Mesendoderm (in vitro differentiated cells): ENCODE results near the gene OTOGL.

Experiments used
- DNase-seq: peaks from one replicate; pipeline ENCODE4 v3.0.0; 2013
- H2AK5ac ChIP-seq: 2 replicates; pipeline ENCODE4 v1.6.1; 2013; ENCODE audit warnings: low read length, inconsistent platforms
- H2BK120ac ChIP-seq: 2 replicates; pipeline ENCODE4 v1.6.1; 2013; ENCODE audit warnings: low read depth, mild to moderate bottlenecking, low read length, moderate library complexity, mixed read lengths
- H2BK15ac ChIP-seq: replicated peaks from 2 replicates; pipeline ENCODE4 v1.6.1; 2013; ENCODE audit warnings: low read depth, mild to moderate bottlenecking, moderate library complexity
- H2BK5ac ChIP-seq: 2 replicates; pipeline ENCODE4 v1.6.1; 2013; ENCODE audit warnings: low read length, inconsistent platforms
- H3K18ac ChIP-seq: 2 replicates; pipeline ENCODE4 v1.6.1; 2013; ENCODE audit warnings: mild to moderate bottlenecking, low read length, mixed read lengths
- H3K23ac ChIP-seq: one replicate; pipeline ENCODE4 v1.6.1; 2013; ENCODE audit warnings: low read length
- H3K27ac ChIP-seq: 2 replicates; pipeline ENCODE4 v1.5.1; 2013; ENCODE audit warnings: low read depth, mild to moderate bottlenecking, inconsistent platforms, low read length, moderate library complexity
- H3K27me3 ChIP-seq: 2 replicates; pipeline ENCODE4 v1.6.1; 2013; ENCODE audit warnings: low read length, control low read depth, mild to moderate bottlenecking, inconsistent platforms; ENCODE audit not compliant: insufficient read depth, poor library complexity
- H3K36me3 ChIP-seq: 2 replicates; pipeline ENCODE4 v1.6.1; 2013; ENCODE audit warnings: low read length, inconsistent platforms; ENCODE audit not compliant: control insufficient read depth, insufficient read depth
- H3K4ac ChIP-seq: one replicate; pipeline ENCODE4 v1.6.1; 2013; ENCODE audit warnings: low read depth, mild to moderate bottlenecking, low read length, moderate library complexity
- H3K4me1 ChIP-seq: 2 replicates; pipeline ENCODE4 v1.6.1; 2013; ENCODE audit warnings: low read depth, low read length, inconsistent platforms; ENCODE audit not compliant: control insufficient read depth
- H3K4me2 ChIP-seq: 2 replicates; pipeline ENCODE4 v1.6.1; 2013; ENCODE audit warnings: low read length
- H3K4me3 ChIP-seq: 2 replicates; pipeline ENCODE4 v1.5.1; 2013; ENCODE audit warnings: mild to moderate bottlenecking, low read length
- H3K56ac ChIP-seq: one replicate; pipeline ENCODE4 v1.6.1; 2013; ENCODE audit warnings: low read length
- H3K79me1 ChIP-seq: 2 replicates; pipeline ENCODE4 v1.6.1; 2013; ENCODE audit warnings: low read length, inconsistent platforms
- H3K79me2 ChIP-seq: 2 replicates; pipeline ENCODE4 v1.6.1; 2013; ENCODE audit warnings: mild to moderate bottlenecking, low read length; ENCODE audit not compliant: control insufficient read depth, insufficient read depth
- H3K9ac ChIP-seq: 2 replicates; pipeline ENCODE4 v1.6.1; 2013; ENCODE audit warnings: low read length, inconsistent platforms
- H4K5ac ChIP-seq: one replicate; pipeline ENCODE4 v1.6.1; 2013; ENCODE audit warnings: low read length
- H4K8ac ChIP-seq: one replicate; pipeline ENCODE4 v1.6.1; 2013; ENCODE audit warnings: low read depth, mild to moderate bottlenecking, control low read depth, low read length, moderate library complexity
- WGBS: extraction: QIAGEN DNeasy Blood & Tissue Kit; methylation state at CpG from one replicate; pipeline ENCODE4 v1.1.7; 2013; ENCODE audit warnings: low lambda C conversion rate, missing lambda C conversion rate; ENCODE audit not compliant: insufficient coverage; ENCODE audit errors: extremely low coverage; 5-methylcytosine and 5-hydroxymethylcytosine counted together

Gene OTOGL

GRCh38 chr12:80086025-80086424 lies 13.3 kb upstream of the OTOGL start:
- H3K4ac ChIP-seq: no peak overlapping the region

DNA sequence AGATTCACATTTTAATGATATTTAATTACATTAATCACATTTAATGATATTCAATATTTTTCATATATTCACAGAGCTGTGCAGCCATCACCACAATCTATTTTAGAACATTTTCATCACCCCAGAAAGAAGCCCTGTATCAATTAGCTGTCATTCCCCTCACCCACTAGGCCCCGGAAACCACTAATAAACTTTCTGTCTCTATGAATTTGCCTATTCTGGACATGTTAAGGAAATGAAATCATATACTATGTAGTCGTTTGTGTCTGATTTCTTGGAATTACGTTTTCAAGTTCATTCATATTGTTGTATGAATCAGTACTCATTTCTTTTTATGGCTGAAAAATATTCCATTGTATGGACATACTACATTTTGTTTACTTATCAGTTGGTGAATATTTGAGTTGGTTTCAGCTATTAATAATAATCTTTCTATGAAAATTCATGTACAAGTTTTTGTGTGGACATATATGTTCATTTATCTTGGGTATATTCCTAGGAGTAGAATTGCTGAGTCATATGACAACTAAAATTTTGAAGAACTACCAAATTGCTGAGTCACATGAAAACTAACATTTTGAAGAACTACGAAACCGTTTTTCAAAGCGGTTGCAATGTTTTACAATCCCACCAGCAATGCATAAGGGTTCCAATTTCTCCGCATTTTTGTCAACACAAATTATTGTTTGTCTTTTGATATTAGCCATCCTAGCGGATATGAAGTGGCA lies 11.7 kb upstream of the OTOGL start:
- no peaks in the 10 kb centered on the region for H3K4me1 ChIP-seq
- H3K4me3 ChIP-seq: no peak overlapping the region
- H3K4me2 ChIP-seq: no peak overlapping the region
- no peak overlapping the region for H2BK15ac ChIP-seq
- H3K9ac ChIP-seq: no peak overlapping the region
- no peak overlapping the region for H4K5ac ChIP-seq
- H3K36me3 ChIP-seq: no peaks in the 10 kb centered on the region
- no peaks in the 10 kb centered on the region for H3K79me2 ChIP-seq
- no peak overlapping the region for H3K56ac ChIP-seq
- H2BK5ac ChIP-seq: no peak overlapping the region
- H3K23ac ChIP-seq: no peak overlapping the region
- H2BK120ac ChIP-seq: no peak overlapping the region
- H2AK5ac ChIP-seq: no peak overlapping the region
- no peak overlapping the region for H3K18ac ChIP-seq
- no peak overlapping the region for H3K27ac ChIP-seq
- no peaks in the 10 kb centered on the region for H3K27me3 ChIP-seq
- no peak overlapping the region for H3K4ac ChIP-seq
- no CpG with 5 or more reads among the region's 8 CpGs for WGBS
- DNase-seq: no peak
- H3K79me1 ChIP-seq: no peaks in the 10 kb centered on the region
- H4K8ac ChIP-seq: no peak overlapping the region

More at GRCh38 chr12:80086025-80086424, 13.3 kb upstream of the OTOGL start:
- no peak overlapping the region for H3K27ac ChIP-seq
- no peaks in the 10 kb centered on the region for H3K27me3 ChIP-seq
- no peak overlapping the region for H3K4me3 ChIP-seq
- H3K4me1 ChIP-seq: no peaks in the 10 kb centered on the region
- H3K79me1 ChIP-seq: no peaks in the 10 kb centered on the region
- H3K23ac ChIP-seq: no peak overlapping the region
- H2BK5ac ChIP-seq: no peak overlapping the region
- H3K56ac ChIP-seq: no peak overlapping the region
- no peak overlapping the region for H3K18ac ChIP-seq
- no peak overlapping the region for H3K9ac ChIP-seq
- no peak overlapping the region for H2BK15ac ChIP-seq
- H3K79me2 ChIP-seq: no peaks in the 10 kb centered on the region
- H2AK5ac ChIP-seq: no peak overlapping the region
- no peak overlapping the region for H4K8ac ChIP-seq
- peak; percentile 11 for DNase-seq
- no peak overlapping the region for H4K5ac ChIP-seq
- no peaks in the 10 kb centered on the region for H3K36me3 ChIP-seq
- WGBS: no CpG with 5 or more reads among the region's 3 CpGs
- no peak overlapping the region for H2BK120ac ChIP-seq
- H3K4me2 ChIP-seq: no peak overlapping the region

GRCh38 chr12:80100591-80100990 lies 1.3 kb downstream of the OTOGL start:
- Histone ChIP-seq H3K23ac (no peak overlapping the region), H3K56ac (no peak overlapping the region), H3K4me2 (no peak overlapping the region), H3K4me1 (no peaks in the 10 kb centered on the region), H2BK120ac (no peak overlapping the region), H4K5ac (no peak overlapping the region), H3K36me3 (no peaks in the 10 kb centered on the region), H2BK5ac (no peak overlapping the region), H3K27me3 (no peaks in the 10 kb centered on the region), H2BK15ac (no peak overlapping the region), H3K27ac (no peak overlapping the region), H3K4me3 (no peak overlapping the region), H3K4ac (no peak overlapping the region), H4K8ac (no peak overlapping the region), H3K79me2 (no peaks in the 10 kb centered on the region), H2AK5ac (no peak overlapping the region), H3K9ac (no peak overlapping the region), H3K79me1 (no peaks in the 10 kb centered on the region), H3K18ac (no peak overlapping the region)
- WGBS: no CpG with 5 or more reads among the region's 1 CpG
- no peak for DNase-seq

DNA sequence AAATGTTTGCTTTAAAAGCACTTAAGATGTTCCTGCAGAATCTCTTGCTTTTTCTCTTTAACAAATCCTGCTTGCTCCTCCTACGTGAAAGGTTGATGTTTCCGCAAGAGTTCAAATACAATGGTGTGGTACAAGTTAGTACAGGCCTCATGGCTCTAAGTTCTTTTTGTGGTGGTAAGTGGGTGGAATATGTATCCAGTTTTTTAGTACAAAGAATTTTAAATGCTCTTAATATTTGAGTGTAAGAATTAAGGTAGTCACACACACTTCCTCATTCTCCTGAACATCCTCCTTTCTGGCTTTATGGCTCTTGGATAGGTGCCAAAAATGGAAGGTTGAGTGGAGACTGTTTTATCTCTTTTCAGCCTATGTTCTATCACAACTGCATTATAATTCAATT lies 1.8 kb downstream of the OTOGL start:
- no peaks in the 10 kb centered on the region for H3K4me1 ChIP-seq
- H3K4me2 ChIP-seq: no peak overlapping the region
- no peak overlapping the region for H2BK120ac ChIP-seq
- H3K27ac ChIP-seq: no peak overlapping the region
- no peak overlapping the region for H3K23ac ChIP-seq
- no peak overlapping the region for H2BK15ac ChIP-seq
- no peaks in the 10 kb centered on the region for H3K36me3 ChIP-seq
- no CpG with 5 or more reads among the region's 2 CpGs for WGBS
- DNase-seq: no peak
- no peak overlapping the region for H3K4me3 ChIP-seq
- H3K9ac ChIP-seq: no peak overlapping the region
- H4K5ac ChIP-seq: no peak overlapping the region
- H3K79me1 ChIP-seq: no peaks in the 10 kb centered on the region
- H4K8ac ChIP-seq: no peak overlapping the region
- H2AK5ac ChIP-seq: no peak overlapping the region
- H3K79me2 ChIP-seq: no peaks in the 10 kb centered on the region
- no peak overlapping the region for H2BK5ac ChIP-seq
- no peak overlapping the region for H3K4ac ChIP-seq
- H3K56ac ChIP-seq: no peak overlapping the region
- no peaks in the 10 kb centered on the region for H3K27me3 ChIP-seq
- H3K18ac ChIP-seq: no peak overlapping the region

DNA sequence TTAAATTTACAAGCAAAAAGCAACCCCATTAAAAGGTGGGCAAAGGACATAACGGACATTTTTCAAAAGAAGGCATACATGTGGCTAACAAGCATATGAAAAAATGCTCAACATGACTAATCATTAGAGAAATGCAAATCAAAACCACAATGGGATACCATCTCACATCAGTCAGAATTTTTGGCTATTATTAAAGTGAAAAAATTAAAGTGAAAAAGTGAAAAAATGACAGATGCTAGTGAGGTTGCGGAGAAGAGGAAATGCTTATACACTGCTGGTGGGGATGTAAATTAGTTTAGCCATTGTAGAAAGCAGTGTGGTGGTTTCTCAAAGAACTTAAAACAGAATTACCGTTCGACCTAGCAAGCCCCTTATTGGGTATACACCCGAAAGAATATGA lies 7.9 kb downstream of the OTOGL start:
- H3K9ac ChIP-seq: no peak overlapping the region
- H2BK15ac ChIP-seq: no peak overlapping the region
- H3K4me1 ChIP-seq: no peaks in the 10 kb centered on the region
- no peak overlapping the region for H3K4me3 ChIP-seq
- no peaks in the 10 kb centered on the region for H3K79me1 ChIP-seq
- no peaks in the 10 kb centered on the region for H3K79me2 ChIP-seq
- H3K18ac ChIP-seq: no peak overlapping the region
- H3K27ac ChIP-seq: no peak overlapping the region
- no peak overlapping the region for H4K8ac ChIP-seq
- no peaks in the 10 kb centered on the region for H3K27me3 ChIP-seq
- H3K23ac ChIP-seq: no peak overlapping the region
- H3K4me2 ChIP-seq: no peak overlapping the region
- H2BK120ac ChIP-seq: no peak overlapping the region
- no peak overlapping the region for H2AK5ac ChIP-seq
- no peaks in the 10 kb centered on the region for H3K36me3 ChIP-seq
- WGBS: no CpG with 5 or more reads among the region's 5 CpGs
- no peak overlapping the region for H3K4ac ChIP-seq
- DNase-seq: no peak
- H3K56ac ChIP-seq: no peak overlapping the region
- no peak overlapping the region for H2BK5ac ChIP-seq
- H4K5ac ChIP-seq: no peak overlapping the region

- H3K27me3 ChIP-seq: no peaks in the 10 kb centered on the region
- H3K4me1 ChIP-seq: no peaks in the 10 kb centered on the region
- H3K27ac ChIP-seq: no peak overlapping the region
- H2AK5ac ChIP-seq: no peak overlapping the region
- no peak overlapping the region for H3K9ac ChIP-seq
- H3K23ac ChIP-seq: no peak overlapping the region
- no peak overlapping the region for H4K5ac ChIP-seq
- no peak overlapping the region for H3K4ac ChIP-seq
- H3K4me3 ChIP-seq: no peak overlapping the region
- H2BK5ac ChIP-seq: no peak overlapping the region
- no peak for DNase-seq
- H3K4me2 ChIP-seq: no peak overlapping the region
- no peak overlapping the region for H3K56ac ChIP-seq
- no peaks in the 10 kb centered on the region for H3K79me2 ChIP-seq
- H4K8ac ChIP-seq: no peak overlapping the region
- H3K18ac ChIP-seq: no peak overlapping the region
- H3K36me3 ChIP-seq: no peaks in the 10 kb centered on the region
- no peaks in the 10 kb centered on the region for H3K79me1 ChIP-seq
- no peak overlapping the region for H2BK120ac ChIP-seq
- no peak overlapping the region for H2BK15ac ChIP-seq
Observed at GRCh38 chr12:80116735-80117134, 17.4 kb downstream of the OTOGL start.
